Hematopoietic multipotent progenitor cell treated with erythropoietin and hydrocortisone succinate and interleukin-3 and kit ligand, for 4 days (in vitro differentiated cells): Measurements from ENCODE around the gene ATOSA.

Source experiments
- DNase-seq: peaks from one replicate; pipeline ENCODE4 v3.0.0-alpha.2; 2015

Gene ATOSA

DNA sequence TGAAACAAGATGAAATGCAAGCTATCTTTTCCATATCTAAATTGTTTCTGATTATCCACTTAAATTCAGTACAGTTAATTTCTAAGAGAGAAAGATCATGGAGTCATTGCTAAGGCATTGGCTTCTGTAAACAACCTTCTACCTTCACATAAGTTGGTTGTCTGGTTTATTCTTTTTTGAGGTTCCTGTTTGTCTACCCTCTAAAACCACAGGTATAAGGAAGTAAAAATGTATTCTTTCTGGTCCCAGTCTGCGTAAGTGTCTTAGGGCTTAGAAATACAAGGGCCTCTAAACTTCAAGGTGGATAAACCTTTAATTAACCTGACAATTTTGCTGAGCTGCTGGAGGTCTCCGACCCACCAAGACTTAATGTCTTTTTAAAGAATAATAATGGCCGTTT, 3.6 kb upstream of the ATOSA start:
- peak; percentile 61 for DNase-seq

DNA sequence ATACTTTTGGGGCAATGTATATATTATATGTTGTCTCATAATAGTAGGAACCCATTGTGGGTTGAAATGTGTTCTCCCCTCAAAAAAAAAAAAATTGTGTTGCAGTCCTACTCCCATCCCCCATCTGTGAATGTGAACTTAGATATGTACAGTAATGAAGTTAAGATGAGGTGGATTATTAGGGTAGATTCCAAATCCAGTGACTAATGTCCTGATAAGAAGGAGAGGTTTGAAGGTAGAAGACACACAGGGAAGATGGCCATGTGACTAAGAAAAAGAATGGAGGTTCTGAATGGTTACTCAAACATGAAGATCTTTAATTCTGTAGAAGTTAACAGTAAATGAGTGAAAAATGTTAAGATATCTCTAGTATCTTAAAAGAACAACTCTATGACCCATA, 3.0 kb upstream of the ATOSA start:
- no peak for DNase-seq

DNA sequence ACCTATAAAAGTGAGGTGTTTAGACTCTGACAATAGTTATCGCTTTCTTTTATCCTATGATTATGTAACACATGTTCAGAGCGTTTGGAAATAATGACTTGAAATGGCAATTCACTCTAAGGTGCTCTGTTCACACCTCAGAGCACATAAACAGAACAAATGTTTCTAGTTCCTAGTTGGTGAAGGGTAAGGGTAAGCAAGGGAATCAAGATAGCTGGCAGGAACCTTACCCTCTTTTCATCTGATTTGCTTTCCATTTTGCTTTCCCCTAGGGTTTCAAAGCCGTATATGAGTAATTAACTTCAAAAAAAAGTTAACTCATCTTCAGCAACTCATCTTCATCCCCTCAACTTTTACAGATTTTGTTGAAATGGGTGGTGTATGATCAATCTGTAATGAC, 2.3 kb upstream of the ATOSA start:
- DNase-seq = no peak

DNA sequence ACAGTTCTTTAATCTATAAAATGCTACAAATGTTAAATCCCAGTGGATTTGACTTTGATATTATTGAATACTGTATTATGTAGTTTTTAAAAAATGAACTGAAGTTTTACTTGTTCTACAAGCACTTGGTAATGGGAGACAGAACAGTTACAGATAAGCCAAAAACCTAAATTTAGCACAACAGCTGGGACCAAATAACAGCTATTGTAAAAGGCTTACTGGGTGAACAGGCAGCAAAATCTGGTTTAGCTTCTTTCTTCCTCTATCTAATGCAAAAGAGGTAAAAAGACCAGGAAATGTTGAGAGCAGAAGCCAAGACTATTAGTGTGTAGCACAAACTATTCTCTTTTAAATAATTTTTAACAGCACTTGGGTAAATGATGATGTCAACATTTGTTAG, 1.6 kb upstream of the ATOSA start:
- DNase-seq = no peak

DNA sequence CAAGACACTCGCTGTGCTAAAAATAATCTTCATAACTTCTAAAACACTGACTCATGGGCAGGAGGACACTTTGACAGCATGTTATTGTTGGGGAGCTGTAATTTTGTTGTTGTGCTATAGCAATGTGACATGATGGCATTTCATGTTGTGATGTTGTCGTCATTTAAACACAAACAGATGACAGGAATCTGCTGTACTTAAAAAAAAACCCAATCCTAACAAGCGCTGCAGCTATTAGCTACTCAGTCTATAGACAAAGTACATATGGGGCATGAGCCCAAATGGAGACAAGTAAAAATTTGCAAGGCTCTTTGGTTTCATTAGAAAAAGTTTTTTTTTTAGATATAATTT, 828 bp upstream of the ATOSA start:
- no peak for DNase-seq

DNA sequence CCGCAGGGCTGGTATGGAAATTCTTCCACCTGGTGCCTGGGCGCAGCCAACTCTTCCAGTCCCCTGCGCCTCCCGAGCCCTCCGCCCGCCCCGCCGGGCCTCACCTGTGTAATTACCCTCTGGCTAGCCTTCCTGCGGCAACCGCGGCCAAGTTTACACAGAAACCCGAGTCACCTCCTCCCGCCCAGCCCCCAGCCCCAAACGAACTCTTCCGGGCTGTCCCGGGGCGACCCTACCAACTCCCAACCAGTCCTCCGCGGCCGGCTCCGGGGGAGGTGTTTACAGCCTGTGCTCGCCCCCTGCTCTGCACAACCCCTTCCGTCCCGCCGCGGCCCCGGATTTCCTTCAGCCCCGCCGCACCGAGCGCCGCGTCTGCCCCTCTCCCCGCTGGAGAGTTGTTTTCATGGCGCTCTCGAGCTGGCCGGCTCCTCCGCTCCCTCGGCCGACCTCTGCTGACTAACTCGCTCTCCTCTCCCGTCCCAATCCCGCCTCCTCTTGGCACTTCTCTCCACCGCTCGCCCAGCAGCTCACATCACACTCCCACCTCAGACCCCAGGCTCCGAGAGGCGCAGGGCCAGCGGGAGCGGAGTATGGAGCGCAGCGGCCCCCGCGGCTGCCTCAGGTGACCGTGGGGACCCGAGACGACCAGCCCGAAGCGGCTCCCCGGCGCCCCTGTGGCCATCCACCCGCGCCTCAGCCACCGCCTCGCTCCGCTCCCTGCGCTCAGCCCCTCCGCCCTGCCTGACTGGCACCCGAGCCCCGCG, 538 bp downstream of the ATOSA start:
- peak; percentile 72 for DNase-seq

DNA sequence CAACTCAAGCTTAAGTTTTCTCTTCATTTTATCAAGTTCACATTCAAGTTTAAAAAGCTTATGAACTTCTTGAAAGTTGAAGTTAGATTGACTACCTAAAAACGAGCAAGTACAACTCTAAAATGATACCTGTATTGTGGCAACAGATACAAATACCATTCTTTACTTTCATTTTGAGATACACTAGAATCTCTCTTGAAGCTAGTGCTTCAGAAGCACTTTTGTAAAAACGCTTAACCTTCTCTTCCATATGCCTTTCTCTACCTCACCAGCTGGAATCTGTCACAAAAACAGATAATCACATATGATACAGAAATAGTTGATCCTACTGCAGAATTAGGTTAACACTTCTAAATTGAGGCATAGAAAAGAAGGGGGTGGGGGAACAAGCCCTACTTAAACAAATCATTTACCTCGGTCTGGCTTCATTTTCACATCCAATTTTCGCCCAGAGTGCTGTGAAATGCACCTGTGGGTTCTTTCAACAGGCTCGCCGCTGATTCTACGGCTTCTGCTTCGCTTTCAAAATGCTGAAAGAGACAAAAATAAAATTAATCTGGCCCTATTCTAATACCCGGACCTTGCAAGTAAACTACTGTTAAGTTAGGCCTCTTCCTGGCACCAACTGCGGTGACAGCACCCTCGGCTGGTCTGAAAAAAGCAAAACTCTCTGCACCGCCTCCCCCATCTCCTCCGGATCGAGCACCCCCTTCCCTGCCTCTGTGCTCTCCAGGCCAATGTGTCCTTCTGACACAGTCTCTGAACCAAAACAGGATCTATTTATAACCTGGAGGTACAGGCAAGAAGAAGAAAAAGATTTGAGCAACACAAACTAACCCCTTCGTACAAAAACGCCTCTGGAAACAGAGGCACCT, 1.4 kb downstream of the ATOSA start:
- DNase-seq = peak; percentile 82

DNA sequence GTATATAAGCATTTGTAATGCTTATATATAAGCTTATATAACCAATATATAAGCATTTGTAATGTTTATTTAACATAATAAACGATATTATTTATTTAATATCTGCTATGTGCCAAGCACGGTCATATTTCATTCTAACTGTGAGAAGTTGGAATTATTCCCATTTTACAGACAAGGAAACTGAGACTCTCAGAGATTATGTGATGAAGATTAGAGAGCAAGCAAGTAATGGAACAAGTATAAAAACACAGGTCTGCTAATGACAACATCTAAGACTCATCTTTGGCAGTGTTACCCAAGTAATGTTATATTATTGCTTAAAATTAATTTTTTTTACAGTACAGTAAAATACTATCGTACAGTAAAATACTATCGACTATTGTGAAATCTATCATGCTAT, 4.4 kb downstream of the ATOSA start:
- no peak for DNase-seq

DNA sequence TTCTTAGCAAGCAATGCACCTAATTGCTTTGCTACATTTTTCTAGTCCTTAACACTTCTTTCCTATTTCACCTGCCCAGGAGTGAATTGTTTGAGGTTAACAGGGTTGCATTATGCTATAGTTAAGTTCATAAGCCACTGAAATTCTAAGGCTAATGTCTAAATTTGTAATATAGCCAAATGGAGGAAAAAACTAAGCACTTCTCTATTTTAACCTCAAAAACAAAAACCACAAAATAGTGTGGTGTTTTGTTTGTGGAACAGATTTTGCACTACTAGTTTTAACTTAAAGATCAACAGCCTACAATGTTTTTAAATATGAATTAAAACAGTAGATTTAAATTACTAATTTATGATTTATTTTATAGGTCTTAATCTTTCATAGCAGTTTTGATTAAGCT, 5.5 kb downstream of the ATOSA start:
- no peak for DNase-seq

DNA sequence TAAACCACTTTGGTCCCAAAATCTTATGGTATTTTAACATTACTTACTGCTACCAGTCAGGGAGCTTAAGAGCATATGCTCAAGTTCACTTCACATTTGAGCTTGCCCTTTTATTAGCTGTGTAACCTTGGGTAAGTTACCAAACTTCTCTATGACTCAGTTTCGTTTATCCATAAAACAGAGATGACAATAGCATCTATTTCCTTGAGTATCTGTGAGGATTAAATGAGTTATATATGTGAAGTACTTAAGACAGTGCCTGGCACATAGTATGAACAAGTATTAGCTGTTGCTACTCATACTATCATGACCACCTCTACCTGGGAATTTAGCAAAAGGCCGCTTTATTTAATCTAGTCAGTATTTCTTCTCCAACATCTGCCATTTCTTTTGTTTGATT, 5.9 kb downstream of the ATOSA start:
- no peak for DNase-seq

DNA sequence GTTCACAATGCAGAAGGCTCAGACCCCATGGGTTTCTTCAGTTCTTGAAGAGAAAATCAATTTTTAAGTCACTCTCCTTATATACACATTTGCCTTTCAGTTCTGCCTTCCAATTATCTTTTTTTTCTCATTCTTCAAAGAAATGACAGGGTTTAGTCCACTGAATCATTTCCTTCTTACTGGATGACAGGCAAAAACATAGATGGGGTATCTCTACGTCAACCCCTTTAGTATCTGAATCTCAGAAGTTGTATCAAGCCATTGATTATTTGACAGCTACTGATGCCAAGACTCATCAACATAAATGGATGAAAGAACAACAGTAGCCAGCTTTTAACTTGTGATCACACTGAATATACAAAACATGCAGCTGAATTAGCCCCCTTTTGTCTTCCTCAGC, 6.5 kb downstream of the ATOSA start:
- DNase-seq = no peak

DNA sequence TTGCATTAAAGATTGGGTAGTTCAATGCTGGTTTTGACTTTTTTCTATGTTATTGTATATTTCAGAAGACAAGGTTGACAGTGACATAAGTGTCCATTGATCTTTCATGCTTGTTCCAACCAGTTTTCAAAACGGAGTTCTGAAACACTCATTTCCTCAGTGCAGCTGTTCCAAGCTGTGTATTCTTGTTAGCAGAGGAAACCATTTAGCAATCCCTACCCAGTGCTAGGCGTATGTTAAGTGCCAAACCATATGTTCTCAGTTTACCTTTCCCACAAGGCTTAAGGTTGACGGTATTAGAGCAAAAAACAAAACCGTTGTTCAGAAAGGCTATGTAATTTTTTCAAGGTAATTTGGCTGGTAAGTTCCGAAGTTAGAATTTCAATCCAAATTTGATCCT, 9.1 kb downstream of the ATOSA start:
- DNase-seq = no peak

DNA sequence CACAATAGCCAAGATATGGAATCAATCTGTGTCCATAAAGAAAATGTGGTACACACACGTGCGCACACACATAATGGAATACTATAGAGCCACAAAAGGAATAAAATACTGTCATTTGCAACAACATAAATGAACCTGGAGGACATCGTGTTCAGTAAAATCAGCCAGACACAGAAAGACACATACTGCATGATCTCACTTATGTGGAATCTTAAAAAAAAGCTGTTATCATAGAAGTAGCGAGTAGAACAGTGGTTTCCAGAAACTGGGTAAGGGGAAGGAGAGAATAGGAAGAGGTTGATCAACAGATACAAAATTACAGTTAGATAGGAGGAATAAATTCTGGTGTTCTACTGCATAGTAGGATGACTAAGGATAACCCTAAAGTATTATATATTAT, 11.1 kb downstream of the ATOSA start:
- no peak for DNase-seq

DNA sequence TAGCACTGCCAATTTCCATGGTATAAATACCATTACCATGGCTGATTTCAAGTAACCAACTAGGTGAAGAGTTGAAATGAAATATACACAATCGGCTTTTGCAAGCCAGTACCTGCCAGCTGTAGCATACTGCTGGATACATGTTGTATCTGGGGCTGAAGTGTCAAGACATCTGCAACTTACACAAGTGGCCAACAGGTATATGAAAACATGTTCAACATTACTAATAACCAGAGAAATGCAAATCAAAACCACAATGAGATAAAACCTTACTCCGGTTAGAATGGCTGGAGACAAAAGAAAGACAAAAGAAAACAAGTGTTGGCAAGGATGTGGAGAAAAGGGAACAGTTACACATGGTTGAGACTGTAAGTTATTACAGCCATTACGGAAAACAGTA, 11.6 kb downstream of the ATOSA start:
- no peak for DNase-seq

DNA sequence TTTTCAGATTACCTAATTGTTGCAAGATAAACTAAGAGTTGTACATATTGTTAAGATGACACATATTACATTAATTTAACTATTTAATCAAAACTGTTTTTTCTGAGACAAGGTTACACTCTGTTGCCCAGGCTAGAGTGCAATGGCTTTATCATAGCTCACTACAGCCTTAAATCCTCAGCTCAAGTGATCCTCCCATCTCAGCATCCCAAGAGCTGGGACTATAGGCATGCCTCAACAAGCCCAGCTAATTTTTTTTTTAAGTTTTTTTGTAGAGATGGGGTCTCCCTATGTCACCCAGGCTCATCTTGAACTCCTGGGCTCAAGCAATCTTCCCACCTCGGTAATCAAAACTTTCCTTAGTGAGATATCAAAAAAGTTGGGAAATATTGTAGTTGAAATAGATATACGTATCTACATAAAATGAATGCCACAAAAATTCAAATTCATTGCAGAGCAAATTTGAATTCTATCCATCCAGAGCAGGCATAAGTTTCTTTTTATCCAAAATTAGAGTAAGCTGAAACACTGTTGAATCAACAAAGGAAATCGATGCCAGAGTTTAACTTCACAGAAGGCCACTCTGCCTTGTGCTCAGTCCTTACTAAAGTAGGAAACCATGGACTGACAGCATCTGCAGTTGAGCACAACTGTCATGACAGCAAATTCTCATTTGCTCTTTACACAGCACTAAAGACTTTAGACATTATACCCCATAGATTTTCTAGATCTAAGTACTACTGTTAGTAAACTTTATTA, 15.5 kb downstream of the ATOSA start:
- DNase-seq = no peak

DNA sequence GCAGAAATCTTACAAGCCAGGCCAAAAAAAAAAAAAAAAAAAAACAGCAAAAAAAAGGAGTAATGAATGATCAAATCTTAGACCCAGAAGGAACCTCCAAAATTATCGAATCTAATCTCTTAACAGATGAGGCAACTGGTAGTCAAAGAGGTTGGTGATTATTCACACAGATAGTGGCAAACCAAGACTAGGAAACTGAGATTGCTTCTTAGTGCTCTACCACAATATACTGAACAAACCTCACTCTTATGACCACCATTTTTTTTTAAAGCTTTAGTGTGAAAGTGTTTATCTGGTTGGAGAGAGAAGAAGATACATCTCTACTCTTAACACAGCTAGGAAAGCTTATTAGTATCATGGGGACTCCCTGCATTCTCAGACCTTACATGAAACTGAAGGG, 17.3 kb downstream of the ATOSA start:
- DNase-seq = no peak

DNA sequence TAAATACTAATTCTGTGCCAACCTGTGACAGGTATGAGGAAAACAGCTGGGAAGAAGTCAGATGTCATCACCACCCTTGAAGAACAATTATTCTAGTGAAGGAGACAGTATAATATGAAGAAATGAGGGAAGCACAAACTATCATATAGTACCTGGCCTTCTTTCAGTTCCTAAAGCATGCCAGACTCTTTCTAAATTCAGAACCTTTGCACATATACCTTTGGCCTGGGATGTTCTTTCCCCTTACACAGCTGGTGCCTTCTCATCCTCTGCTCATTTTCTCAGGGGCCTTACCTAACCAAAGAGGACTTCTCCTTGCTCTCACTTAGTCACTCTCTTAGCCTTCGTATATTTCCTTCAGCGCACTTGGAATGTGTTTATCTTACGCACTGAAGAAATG, 19.0 kb downstream of the ATOSA start:
- DNase-seq = no peak

DNA sequence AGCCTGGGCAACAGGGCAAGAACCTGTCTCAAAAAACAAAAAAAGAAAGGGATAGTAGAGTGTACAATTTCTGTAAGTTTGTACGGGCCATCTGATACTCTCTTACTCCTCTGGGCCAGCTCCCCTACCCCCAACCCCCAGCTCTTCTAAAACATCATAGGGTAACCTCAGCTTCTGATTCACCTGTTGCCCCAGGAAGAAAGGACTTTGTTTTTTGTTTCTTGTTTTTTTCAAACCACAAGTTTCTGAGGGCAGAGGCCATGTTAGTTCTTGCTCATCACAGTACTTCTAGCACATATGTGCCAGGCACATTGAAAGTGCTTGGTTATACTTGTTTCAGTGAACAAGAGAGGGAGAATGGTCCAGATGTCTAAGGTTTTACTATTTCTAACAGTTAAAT, 20.2 kb downstream of the ATOSA start:
- DNase-seq = no peak

DNA sequence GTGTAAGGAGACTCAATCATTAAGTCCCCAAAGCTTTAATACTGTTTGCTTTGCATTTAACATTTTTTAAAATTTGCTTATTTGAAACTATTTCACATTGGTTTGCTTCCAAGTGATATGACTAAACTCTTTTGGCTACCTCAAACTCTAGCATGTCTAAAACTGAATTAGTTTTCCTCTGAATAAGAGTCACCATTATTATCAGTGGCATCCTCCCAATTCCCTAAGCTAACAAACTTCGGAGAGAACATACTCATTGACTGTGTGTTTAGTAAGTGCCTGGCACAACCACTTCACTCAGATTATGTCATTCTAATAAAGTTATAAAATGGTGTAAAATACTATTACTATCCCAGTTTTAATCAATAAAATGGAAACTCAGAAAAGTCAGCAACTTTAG, 21.9 kb downstream of the ATOSA start:
- no peak for DNase-seq

DNA sequence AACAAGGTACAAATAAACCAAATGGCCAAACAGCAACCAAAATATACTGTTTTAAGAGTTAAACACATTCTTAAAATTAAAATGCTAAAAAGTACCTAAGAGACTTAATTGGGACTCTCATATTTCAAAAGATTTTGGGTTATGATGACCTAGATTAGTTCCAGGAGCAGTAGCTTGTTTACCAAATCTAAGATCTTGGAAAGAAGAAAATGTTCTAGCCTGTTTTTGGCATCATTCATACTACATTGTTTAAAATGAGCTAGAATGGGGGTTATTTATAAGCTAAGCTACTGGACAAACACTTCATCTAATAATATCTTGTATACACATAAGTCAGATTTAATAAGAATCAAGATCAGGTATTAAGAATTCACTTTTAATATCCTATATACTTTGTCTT, 22.8 kb downstream of the ATOSA start:
- DNase-seq = no peak

DNA sequence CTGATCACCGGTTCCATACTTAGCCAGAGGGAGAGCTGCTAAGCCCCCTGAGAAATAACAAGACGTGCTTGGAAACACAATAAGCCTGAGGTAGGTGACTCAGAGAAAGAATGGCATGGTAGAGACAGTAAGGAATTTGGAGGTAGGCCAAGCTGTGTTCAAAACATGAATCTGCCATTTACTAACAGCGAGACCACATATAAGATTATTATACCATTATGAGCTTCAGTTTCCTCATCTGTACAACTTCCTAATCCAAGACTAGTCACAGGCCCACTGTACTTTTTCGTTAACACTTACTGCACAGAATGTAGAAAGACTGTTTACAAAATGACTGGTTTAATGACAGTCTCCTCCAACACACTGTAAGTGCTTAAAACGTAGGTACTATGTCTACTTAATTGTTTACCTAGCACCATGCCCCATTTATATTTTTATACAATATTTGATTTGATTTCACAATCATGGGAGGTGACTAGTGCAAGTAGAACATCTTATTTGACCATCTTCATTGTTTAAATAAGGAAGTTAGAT, 25.7 kb downstream of the ATOSA start:
- DNase-seq = no peak

DNA sequence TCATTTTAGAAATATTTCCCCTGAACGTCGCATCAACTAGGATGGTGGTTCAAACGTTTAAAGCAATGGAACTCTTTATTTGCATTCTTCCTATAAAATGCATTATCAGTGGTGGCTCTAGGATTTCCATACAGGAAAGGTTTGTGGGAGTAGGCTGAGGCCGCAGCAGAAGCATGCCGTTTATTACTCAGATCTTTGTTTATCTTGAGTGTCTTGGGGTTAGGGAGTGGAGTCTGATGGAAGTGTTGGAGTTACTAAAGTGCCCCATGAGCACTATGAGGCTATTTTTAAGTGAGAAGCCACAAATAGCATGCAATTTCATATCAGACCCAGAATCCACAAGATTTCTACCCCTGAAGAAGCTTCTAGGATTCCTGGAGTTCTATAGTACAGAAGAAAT, 26.2 kb downstream of the ATOSA start:
- no peak for DNase-seq

DNA sequence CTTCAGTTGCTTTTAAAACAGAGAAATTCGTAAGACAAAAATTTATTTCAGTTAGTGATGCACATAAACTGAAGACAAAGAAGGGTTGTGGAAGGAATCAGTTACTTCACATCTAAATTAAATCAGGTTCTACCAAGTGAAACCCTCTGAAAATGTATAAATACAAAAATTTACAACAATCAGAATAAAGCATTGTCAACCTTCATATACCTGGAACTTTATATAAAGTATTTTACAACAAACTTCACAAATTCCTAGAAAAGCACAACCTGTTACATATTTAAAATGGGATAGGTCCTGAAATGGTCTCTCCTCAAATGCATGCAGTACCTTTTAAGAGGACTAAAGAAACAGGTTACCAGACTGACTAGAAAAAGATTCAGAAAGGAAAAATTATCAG, 26.9 kb downstream of the ATOSA start:
- no peak for DNase-seq

DNA sequence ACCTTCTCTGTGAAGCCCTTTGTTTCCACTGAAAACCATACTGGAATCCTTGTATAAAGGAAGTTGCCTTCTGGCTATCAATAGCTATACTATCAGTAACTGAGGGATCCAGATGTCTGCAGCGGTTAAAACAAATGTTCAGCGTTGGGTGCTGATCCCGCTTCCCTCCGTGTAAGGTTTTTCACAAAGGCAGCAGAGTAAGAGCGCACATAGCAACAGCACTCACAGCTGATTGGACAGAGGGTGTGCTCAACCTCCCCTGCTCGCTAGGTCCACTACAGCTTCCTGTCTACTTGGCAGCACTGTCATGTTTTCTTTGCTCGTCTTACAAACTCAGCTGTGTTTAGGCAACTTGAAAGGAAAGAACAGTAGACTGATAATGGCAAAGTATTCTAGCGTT, 27.3 kb downstream of the ATOSA start:
- DNase-seq = peak; percentile 73
